Brain microvascular endothelial cell (primary cell): Measurements from ENCODE around the gene ZBTB20.

ENCODE experiments used
- DNase-seq: peaks from one replicate; pipeline ENCODE4 v3.0.0-alpha.2; 2020
- H3K27ac ChIP-seq: fragments of 250-450 bp; sonication (Bioruptor Pico); 2 replicates; pipeline ENCODE4 v1.5.1; 2020; ENCODE audit warnings: mild to moderate bottlenecking, moderate library complexity
- H3K27me3 ChIP-seq: fragments of 250-450 bp; sonication (Bioruptor Pico); replicated peaks from 2 replicates; pipeline ENCODE4 v1.5.1; 2020; ENCODE audit warnings: mild to moderate bottlenecking
- H3K36me3 ChIP-seq: fragments of 250-450 bp; sonication (Bioruptor Pico); replicated peaks from 2 replicates; pipeline ENCODE4 v1.5.1; 2020; ENCODE audit warnings: mild to moderate bottlenecking
- H3K4me3 ChIP-seq: 2 replicates; pipeline ENCODE4 v1.5.1; 2011; ENCODE audit warnings: low read depth, mild to moderate bottlenecking, control low read depth, low read length, moderate library complexity
- CTCF ChIP-seq: IDR thresholded peaks from 2 replicates; pipeline ENCODE4 v1.5.1; 2011; ENCODE audit warnings: low read depth, mild to moderate bottlenecking, moderate library complexity, low read length, control low read depth, inconsistent platforms; ENCODE audit errors: missing control alignments
- in situ Hi-C: cut with HindIII; loops from 2 replicates; pipeline ENCODE4 v1.10.0; 2017; ENCODE audit warnings: low sequenced_read_pairs, low pct_ligation_motif_present

ZBTB20 gene

GRCh38 chr3:115161168-115161834 is 14.2 kb upstream of the ZBTB20 start:
- Histone ChIP-seq H3K27ac (no peak overlapping the region), H3K27me3 (no peaks in the 10 kb centered on the region), H3K4me3 (no peak overlapping the region), H3K36me3 (no peaks in the 10 kb centered on the region)
- DNase-seq, result no peak
- TF ChIP-seq CTCF, result no peak
- in situ Hi-C loops, result no loop called here

- Histone ChIP-seq H3K4me3 (no peak overlapping the region), H3K27me3 (no peaks in the 10 kb centered on the region), H3K36me3 (no peaks in the 10 kb centered on the region), H3K27ac (no peak overlapping the region)
- no peak for TF ChIP-seq CTCF
- no peak for DNase-seq
- in situ Hi-C loops, result no loop called here
Measured at GRCh38 chr3:115160295-115160694, 13.2 kb upstream of the ZBTB20 start.

- H3K36me3 ChIP-seq, result no peaks in the 10 kb centered on the region
- DNase-seq, result no peak
- no peak for TF ChIP-seq CTCF
- H3K27me3 ChIP-seq, result no peaks in the 10 kb centered on the region
- no peak overlapping the region for H3K4me3 ChIP-seq
- H3K27ac ChIP-seq, result no peak overlapping the region
- in situ Hi-C loops, result no loop called here
Measured at GRCh38 chr3:115156046-115156654, 9.1 kb upstream of the ZBTB20 start.

GRCh38 chr3:115154611-115155010 is 7.5 kb upstream of the ZBTB20 start:
- H3K27ac ChIP-seq, result no peak overlapping the region
- DNase-seq, result no peak
- in situ Hi-C loops, result no loop called here
- H3K4me3 ChIP-seq, result no peak overlapping the region
- TF ChIP-seq CTCF, result no peak
- H3K27me3 ChIP-seq, result no peaks in the 10 kb centered on the region
- no peaks in the 10 kb centered on the region for H3K36me3 ChIP-seq

- no peak for TF ChIP-seq CTCF
- Histone ChIP-seq H3K27me3 (no peaks in the 10 kb centered on the region), H3K4me3 (no peak overlapping the region), H3K27ac (no peak overlapping the region), H3K36me3 (no peaks in the 10 kb centered on the region)
- no peak for DNase-seq
- in situ Hi-C loops, result no loop called here
Measured at GRCh38 chr3:115151921-115152320, 4.8 kb upstream of the ZBTB20 start.
